ENCODE results near the gene VAV2. TPM values are rescaled to one million over a fixed set of nuclear protein-coding genes. Genes with fewer than 3 reads are reported as not detected.

Gene VAV2
- total RNA-seq, 1 donor from 2014 or later: 9.1 TPM

GRCh38 chr9:133951265-133951664, 40.9 kb downstream of the VAV2 start:
- ATAC-seq: no peak

GRCh38 chr9:133950629-133951111, 41.5 kb downstream of the VAV2 start:
- no peak for ATAC-seq

GRCh38 chr9:133950192-133950591, 41.9 kb downstream of the VAV2 start:
- no peak for ATAC-seq

- no peak for ATAC-seq
Observed at GRCh38 chr9:133949486-133950061, 42.5 kb downstream of the VAV2 start.

- no peak for ATAC-seq
Observed at GRCh38 chr9:133948561-133949485, 43.3 kb downstream of the VAV2 start.

- no peak for ATAC-seq
Observed at GRCh38 chr9:133948131-133948530, 44.0 kb downstream of the VAV2 start.

- ATAC-seq: no peak
Observed at GRCh38 chr9:133946840-133947486, 45.2 kb downstream of the VAV2 start.

- no peak for ATAC-seq
Observed at GRCh38 chr9:133945977-133946753, 46.0 kb downstream of the VAV2 start.

GRCh38 chr9:133945314-133945975, 46.7 kb downstream of the VAV2 start:
- no peak for ATAC-seq

- peak; percentile 93 for ATAC-seq
Observed at GRCh38 chr9:133944746-133945135, 47.4 kb downstream of the VAV2 start.

- ATAC-seq: no peak
Observed at GRCh38 chr9:133943781-133944745, 48.1 kb downstream of the VAV2 start.

- ATAC-seq: no peak
Observed at GRCh38 chr9:133943036-133943780, 48.9 kb downstream of the VAV2 start.

GRCh38 chr9:133942206-133942975, 49.7 kb downstream of the VAV2 start:
- no peak for ATAC-seq

GRCh38 chr9:133939845-133940244, 52.3 kb downstream of the VAV2 start:
- no peak for ATAC-seq

GRCh38 chr9:133939171-133939785, 52.8 kb downstream of the VAV2 start:
- ATAC-seq: no peak

GRCh38 chr9:133938753-133939152, 53.4 kb downstream of the VAV2 start:
- ATAC-seq: no peak

- no peak for ATAC-seq
Observed at GRCh38 chr9:133938086-133938485, 54.0 kb downstream of the VAV2 start.

- no peak for ATAC-seq
Observed at GRCh38 chr9:133937120-133937519, 55.0 kb downstream of the VAV2 start.

Measured in esophagus mucosa (tissue), 1 donor.